GM18861 (cell line): ENCODE results near the gene PTPRN2.

Source experiments
- ATAC-seq: cut with Tn5 transposase; IDR thresholded peaks from one replicate; pipeline ENCODE4 v1.9.1; 2021; ENCODE audit not compliant: unreplicated experiment

Gene PTPRN2

GRCh38 chr7:158557441-158557755 is 30.2 kb downstream of the PTPRN2 start:
- no peak for ATAC-seq

GRCh38 chr7:158556721-158557440 is 30.7 kb downstream of the PTPRN2 start:
- no peak for ATAC-seq

GRCh38 chr7:158555034-158555520 is 32.5 kb downstream of the PTPRN2 start:
- ATAC-seq, result no peak

- no peak for ATAC-seq
These were observed 36.7 kb downstream of the PTPRN2 start for GRCh38 chr7:158550886-158551452.

GRCh38 chr7:158550394-158550700 is 37.3 kb downstream of the PTPRN2 start:
- ATAC-seq, result no peak

GRCh38 chr7:158549616-158550393 is 37.8 kb downstream of the PTPRN2 start:
- ATAC-seq, result no peak

- no peak for ATAC-seq
These were observed 38.4 kb downstream of the PTPRN2 start for GRCh38 chr7:158549176-158549615.

- ATAC-seq, result no peak
These were observed 38.9 kb downstream of the PTPRN2 start for GRCh38 chr7:158548726-158549125.

GRCh38 chr7:158547817-158548216 is 39.8 kb downstream of the PTPRN2 start:
- ATAC-seq, result no peak

- no peak for ATAC-seq
These were observed 41.0 kb downstream of the PTPRN2 start for GRCh38 chr7:158546626-158547025.

GRCh38 chr7:158546214-158546613 is 41.4 kb downstream of the PTPRN2 start:
- ATAC-seq, result no peak

GRCh38 chr7:158544708-158545107 is 42.9 kb downstream of the PTPRN2 start:
- ATAC-seq, result no peak

GRCh38 chr7:158543840-158544239 is 43.8 kb downstream of the PTPRN2 start:
- ATAC-seq, result no peak

- no peak for ATAC-seq
These were observed 44.7 kb downstream of the PTPRN2 start for GRCh38 chr7:158542651-158543566.

GRCh38 chr7:158541346-158542010 is 46.1 kb downstream of the PTPRN2 start:
- ATAC-seq, result no peak

GRCh38 chr7:158539711-158540146 is 47.9 kb downstream of the PTPRN2 start:
- no peak for ATAC-seq

GRCh38 chr7:158538156-158538946 is 49.3 kb downstream of the PTPRN2 start:
- no peak for ATAC-seq

GRCh38 chr7:158537516-158537882 is 50.1 kb downstream of the PTPRN2 start:
- no peak for ATAC-seq

GRCh38 chr7:158536871-158537515 is 50.6 kb downstream of the PTPRN2 start:
- ATAC-seq, result no peak
